H1 (cell line): ENCODE data around the gene TMEM178B. TPM values are rescaled to one million over a fixed set of nuclear protein-coding genes. Genes with fewer than 3 reads are reported as not detected.

Experiments used
- CTCF ChIA-PET: fragments of 300-600 bp; sonication (Branson Sonifier 250); formaldehyde crosslinking; loops from one replicate; lab custom pipeline; 2021; ENCODE audit not compliant: partially characterized antibody; lab: Charles Lee
- POLR2A ChIA-PET: fragments of 300-600 bp; sonication (Branson Sonifier 250); formaldehyde crosslinking; loops from one replicate; lab custom pipeline; 2021; ENCODE audit warnings: inconsistent platforms; ENCODE audit not compliant: partially characterized antibody; lab: Charles Lee
- DNase-seq, 2 experiments: peaks; one replicate each; pipeline versions ENCODE4 v3.0.0 to v3.0.0-alpha.2; 2010 to 2022; ENCODE audit warnings: low spot score in 2 of 2, low read depth in 1 of 2, mixed read lengths in 1 of 2
- FAIRE-seq: peaks from 2 replicates; lab custom pipeline; 2011; peaks lifted over from hg19 to GRCh38; lab: Jason Lieb, UNC
- H2AFZ ChIP-seq: 2 replicates; pipeline ENCODE4 v1.8.1; 2012; ENCODE audit warnings: low read length, inconsistent platforms
- H2AK5ac ChIP-seq: 2 replicates; pipeline ENCODE4 v1.6.1; 2013; ENCODE audit warnings: low read depth, low read length
- H2BK120ac ChIP-seq: replicated peaks from 2 replicates; pipeline ENCODE3; 2013; ENCODE audit warnings: low read depth, low read length, inconsistent platforms
- H2BK12ac ChIP-seq: 2 replicates; pipeline ENCODE4 v1.6.1; 2013; ENCODE audit warnings: low read depth, low read length
- H2BK15ac ChIP-seq: 2 replicates; pipeline ENCODE4 v1.6.1; 2013; ENCODE audit warnings: low read length
- H2BK20ac ChIP-seq: 2 replicates; pipeline ENCODE4 v1.6.1; 2013; ENCODE audit warnings: low read length
- H2BK5ac ChIP-seq: 2 replicates; pipeline ENCODE4 v1.6.1; 2013; ENCODE audit warnings: low read depth, low read length
- H3K14ac ChIP-seq: 2 replicates; pipeline ENCODE4 v1.6.1; 2013; ENCODE audit warnings: inconsistent platforms; ENCODE audit not compliant: insufficient read length
- H3K18ac ChIP-seq: 2 replicates; pipeline ENCODE4 v1.6.1; 2013; ENCODE audit warnings: low read length; ENCODE audit errors: extremely low read depth
- H3K23ac ChIP-seq: 2 replicates; pipeline ENCODE4 v1.6.1; 2013; ENCODE audit warnings: inconsistent platforms; ENCODE audit not compliant: insufficient read length
- H3K23me2 ChIP-seq: 2 replicates; pipeline ENCODE4 v1.6.1; 2013; ENCODE audit warnings: low read depth, low read length
- H3K27ac ChIP-seq: 2 replicates; pipeline ENCODE4 v1.6.1; 2011; ENCODE audit warnings: low read depth, low read length, inconsistent platforms
- H3K27me3 ChIP-seq, 4 experiments: replicated peaks in 1 of 4; 1 replicate in 1 of 4; 2 replicates in 3 of 4; pipeline versions ENCODE4 v1.6.1 to v1.8.1; 2011 to 2013; ENCODE audit warnings: low read length in 3 of 4, mild to moderate bottlenecking in 3 of 4, inconsistent platforms in 2 of 4, mixed read lengths in 2 of 4, moderate library complexity in 1 of 4; ENCODE audit not compliant: control insufficient read depth in 3 of 4, insufficient read depth in 3 of 4; ENCODE audit errors: extremely low read depth in 1 of 4
- H3K36me3 ChIP-seq, 4 experiments: 2 replicates each; pipeline versions ENCODE4 v1.6.1 to v1.8.1; 2011 to 2013; ENCODE audit warnings: mild to moderate bottlenecking in 4 of 4, low read length in 3 of 4, moderate library complexity in 2 of 4, control low read depth in 1 of 4, inconsistent platforms in 1 of 4; ENCODE audit not compliant: insufficient read depth in 4 of 4, control insufficient read depth in 2 of 4
- H3K4ac ChIP-seq: replicated peaks from 2 replicates; pipeline ENCODE3; 2013; ENCODE audit warnings: low read length, low read depth, mixed read lengths, inconsistent platforms; ENCODE audit not compliant: insufficient read length
- H3K4me1 ChIP-seq, 4 experiments: replicated peaks in 1 of 4; 1 replicate in 1 of 4; 2 replicates in 3 of 4; pipeline versions ENCODE4 v1.6.1 to v1.8.1; 2011 to 2013; ENCODE audit warnings: low read length in 3 of 4, inconsistent platforms in 2 of 4, mixed read lengths in 1 of 4; ENCODE audit not compliant: insufficient read depth in 4 of 4, control insufficient read depth in 3 of 4
- H3K4me2 ChIP-seq, 2 experiments: 2 replicates each; pipeline versions ENCODE4 v1.6.1 to v1.8.1; 2011 to 2013; ENCODE audit warnings: low read depth in 2 of 2, low read length in 2 of 2, control low read depth in 1 of 2, inconsistent platforms in 1 of 2, mild to moderate bottlenecking in 1 of 2; ENCODE audit not compliant: insufficient read depth in 1 of 2
- H3K4me3 ChIP-seq, 4 experiments: fragments of 200-600, 300-600 bp in 1 of 4; sonication (generic), shearing (Covaris generic), sonication (Bioruptor Twin) in 1 of 4; 2 replicates each; pipeline versions ENCODE4 v1.5.1 to v1.8.1; 2011 to 2016; ENCODE audit warnings: low read length in 4 of 4, low read depth in 3 of 4, control low read depth in 2 of 4, inconsistent platforms in 2 of 4, mild to moderate bottlenecking in 2 of 4, mixed read lengths in 1 of 4, moderate library complexity in 1 of 4; ENCODE audit not compliant: insufficient read depth in 2 of 4; ENCODE audit errors: extremely low read depth in 1 of 4
- H3K56ac ChIP-seq: replicated peaks from 2 replicates; pipeline ENCODE3; 2013; ENCODE audit warnings: low read depth, mild to moderate bottlenecking, mixed read lengths, low read length, inconsistent platforms; ENCODE audit not compliant: insufficient read length
- H3K79me1 ChIP-seq: 2 replicates; pipeline ENCODE4 v1.6.1; 2013; ENCODE audit warnings: low read depth, low read length, control low read depth
- H3K79me2 ChIP-seq, 2 experiments: 2 replicates each; pipeline versions ENCODE4 v1.6.1 to v1.8.1; 2012 to 2013; ENCODE audit warnings: low read length in 2 of 2, mild to moderate bottlenecking in 2 of 2, inconsistent platforms in 1 of 2; ENCODE audit not compliant: insufficient read depth in 2 of 2, control insufficient read depth in 1 of 2
- H3K9ac ChIP-seq, 4 experiments: replicated peaks in 1 of 4; 1 replicate in 1 of 4; 2 replicates in 3 of 4; pipeline versions ENCODE4 v1.6.1 to v1.8.1; 2011 to 2013; ENCODE audit warnings: low read depth in 3 of 4, low read length in 3 of 4, control low read depth in 2 of 4, mild to moderate bottlenecking in 2 of 4, moderate library complexity in 2 of 4, inconsistent platforms in 1 of 4; ENCODE audit errors: extremely low read depth in 1 of 4
- H3K9me3 ChIP-seq, 2 experiments: 2 replicates each; pipeline versions ENCODE4 v1.6.1 to v1.8.1; 2012 to 2013; ENCODE audit warnings: mild to moderate bottlenecking in 2 of 2, moderate library complexity in 2 of 2, control low read depth in 1 of 2, inconsistent platforms in 1 of 2, low read depth in 1 of 2, low read length in 1 of 2, mixed read lengths in 1 of 2; ENCODE audit not compliant: insufficient read depth in 2 of 2
- H4K20me1 ChIP-seq, 2 experiments: replicated peaks in 1 of 2; 2 replicates each; pipeline versions ENCODE3 to v1.8.1; 2011 to 2013; ENCODE audit warnings: inconsistent platforms in 2 of 2, low read length in 2 of 2, mild to moderate bottlenecking in 1 of 2; ENCODE audit not compliant: insufficient read depth in 2 of 2, control insufficient read depth in 1 of 2
- H4K5ac ChIP-seq: 2 replicates; pipeline ENCODE4 v1.6.1; 2013; ENCODE audit warnings: low read length, low read depth, mixed read lengths, inconsistent platforms; ENCODE audit not compliant: insufficient read length
- H4K8ac ChIP-seq: 2 replicates; pipeline ENCODE4 v1.8.0; 2013; ENCODE audit warnings: mild to moderate bottlenecking, moderate library complexity, low read length, inconsistent platforms; ENCODE audit not compliant: insufficient read depth; ENCODE audit errors: extremely low read depth
- H4K91ac ChIP-seq: replicated peaks from 2 replicates; pipeline ENCODE3; 2013; ENCODE audit warnings: low read length, mixed read lengths, inconsistent platforms; ENCODE audit not compliant: insufficient read length
- ATF2 ChIP-seq: IDR thresholded peaks from 2 replicates; pipeline ENCODE4 v1.6.1; 2012; ENCODE audit warnings: low read length, inconsistent platforms
- CBX5 ChIP-seq: fragments of 300-800, 300-1000 bp; sonication (generic); IDR thresholded peaks from 2 replicates; pipeline ENCODE4 v1.7.1; 2016; ENCODE audit warnings: antibody characterized with exemption, low read length, low read depth
- FOSL1 ChIP-seq: IDR thresholded peaks from 2 replicates; pipeline ENCODE4 v1.6.1; 2011; ENCODE audit warnings: mild to moderate bottlenecking, low read depth, low read length, moderate library complexity; ENCODE audit not compliant: insufficient read depth
- GABPA ChIP-seq: IDR thresholded peaks from 2 replicates; pipeline ENCODE4 v1.6.1; 2011; ENCODE audit warnings: mild to moderate bottlenecking, low read length, moderate library complexity, borderline replicate concordance; ENCODE audit not compliant: insufficient read depth
- GTF2F1 ChIP-seq: IDR thresholded peaks from 2 replicates; pipeline ENCODE4 v1.6.1; 2012; ENCODE audit warnings: low read depth, low read length, improper control_type of control experiment, borderline replicate concordance
- RBBP5 ChIP-seq: IDR thresholded peaks from 2 replicates; pipeline ENCODE4 v1.7.1; 2012; ENCODE audit warnings: low read depth, mild to moderate bottlenecking, inconsistent platforms, low read length, moderate library complexity, borderline replicate concordance
- RFX5 ChIP-seq: IDR thresholded peaks from 2 replicates; pipeline ENCODE4 v1.6.1; 2011; ENCODE audit warnings: low read depth, low read length, improper control_type of control experiment, borderline replicate concordance
- RXRA ChIP-seq: IDR thresholded peaks from 2 replicates; pipeline ENCODE4 v1.6.1; 2011; ENCODE audit warnings: low read depth, mild to moderate bottlenecking, low read length, moderate library complexity; ENCODE audit not compliant: insufficient read depth
- SRF ChIP-seq: IDR thresholded peaks from 2 replicates; pipeline ENCODE4 v1.6.1; 2011; ENCODE audit warnings: mild to moderate bottlenecking, low read depth, low read length, moderate library complexity
- TBP ChIP-seq: IDR thresholded peaks from 2 replicates; pipeline ENCODE4 v1.6.1; 2011; ENCODE audit warnings: low read depth, low read length, improper control_type of control experiment
- TCF12 ChIP-seq: IDR thresholded peaks from 2 replicates; pipeline ENCODE4 v1.6.1; 2011; ENCODE audit warnings: low read depth, mild to moderate bottlenecking, low read length
- YY1 ChIP-seq: IDR thresholded peaks from 2 replicates; pipeline ENCODE4 v1.6.1; 2011; ENCODE audit warnings: low read depth, mild to moderate bottlenecking, low read length
- WGBS, 2 experiments: shearing (Covaris generic) in 1 of 2; methylation state at CpG; one replicate each; pipeline versions ENCODE4 v1.1.6 to v1.1.7; 2013 to 2015; ENCODE audit warnings: low lambda C conversion rate in 2 of 2, mixed read lengths in 2 of 2, inconsistent platforms in 1 of 2, low coverage in 1 of 2, missing lambda C conversion rate in 1 of 2; ENCODE audit not compliant: insufficient replicate concordance in 2 of 2, insufficient coverage in 1 of 2, insufficient read length in 1 of 2; ENCODE audit errors: extremely low coverage in 1 of 2, missing lambda C conversion rate in 1 of 2; 5-methylcytosine and 5-hydroxymethylcytosine counted together
- polyA plus RNA-seq, 7 experiments: library from polyadenylated mRNA; depleted of rRNA in 3 of 7; stranded (reverse) in 5 of 7; unstranded in 2 of 7; fragments of >200 nt in 5 of 7; fragments of 200-250 nt in 2 of 7; gene quantifications; 1 replicate in 5 of 7; 2 replicates in 1 of 7; 4 replicates in 1 of 7; pipeline versions ENCODE4 v1.2.1 to v1.2.3, GENCODE V29; 2011 to 2013; ENCODE audit warnings: missing spikeins in 2 of 7, mixed read lengths in 2 of 7
- total RNA-seq: library from RNA; stranded (reverse); fragmentation: NEBNext Ultra II Directional; extraction: Animal tissue kit (Norgen Biotek cat#: 25700); gene quantifications from 2 replicates; pipeline ENCODE4 v1.2.1, GENCODE V29; 2021
- TF ChIP-seq, protein P1 (sequence below): IDR thresholded peaks from 2 replicates; pipeline ENCODE4 v1.6.1; 2012; ENCODE audit warnings: inconsistent platforms

Gene TMEM178B
- total and polyA plus RNA-seq, 2 of the 8 experiments (the other 6 are each of a cell fraction or from before 2014, with no cell fraction given), result 5.3 to 18.1 TPM

GRCh38 chr7:141439776-141440175 lies 365.9 kb downstream of the TMEM178B start:
- no peak for FAIRE-seq

More at GRCh38 chr7:141439776-141440175, 365.9 kb downstream of the TMEM178B start:
- H4K91ac ChIP-seq, result no peak overlapping the region
- no peak overlapping the region for H4K5ac ChIP-seq
- TF ChIP-seq YY1, result no peak
- TF ChIP-seq GABPA, result no peak
- no peak for TF ChIP-seq RBBP5
- no peak for TF ChIP-seq SRF
- no peak for TF ChIP-seq TCF12
- TF ChIP-seq TBP, result no peak
- TF ChIP-seq RXRA, result no peak
- TF ChIP-seq GTF2F1, result no peak
- TF ChIP-seq CBX5, result no peak
- TF ChIP-seq, protein P1, sequence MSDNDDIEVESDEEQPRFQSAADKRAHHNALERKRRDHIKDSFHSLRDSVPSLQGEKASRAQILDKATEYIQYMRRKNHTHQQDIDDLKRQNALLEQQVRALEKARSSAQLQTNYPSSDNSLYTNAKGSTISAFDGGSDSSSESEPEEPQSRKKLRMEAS, result no peak
- TF ChIP-seq RFX5, result no peak
- TF ChIP-seq FOSL1, result no peak
- no peak for TF ChIP-seq ATF2
- TF ChIP-seq, all 59 proteins: peak for 0
- H3K79me2 ChIP-seq, result no peaks in the 10 kb centered on the region
- H2BK15ac ChIP-seq, result no peak overlapping the region
- no peak overlapping the region for H2BK5ac ChIP-seq
- H3K36me3 ChIP-seq, result no peaks in the 10 kb centered on the region
- H3K9me3 ChIP-seq, result no peaks in the 10 kb centered on the region
- POLR2A ChIA-PET, result no interaction called here
- H3K27ac ChIP-seq, result no peak overlapping the region
- H3K18ac ChIP-seq, result no peak overlapping the region
- 88% methylated on average over 1 of the region's 1 CpG; no CpG with 5 or more reads in 1 of the 2 experiments for WGBS, 2 experiments
- no peak overlapping the region for H3K9ac ChIP-seq
- H2AK5ac ChIP-seq, result no peak overlapping the region
- DNase-seq, result no peak
- H2BK120ac ChIP-seq, result no peak overlapping the region
- H3K4ac ChIP-seq, result no peak overlapping the region
- peaks cover 0 to 11% (median 8%) of the 10 kb centered on the region in 4 experiments; a peak in 6 of 7 replicates for H3K4me1 ChIP-seq
- no peak overlapping the region for H2AFZ ChIP-seq
- H4K20me1 ChIP-seq, result no peaks in the 10 kb centered on the region
- no peak overlapping the region for H3K4me2 ChIP-seq
- H3K79me1 ChIP-seq, result no peaks in the 10 kb centered on the region
- no peak overlapping the region for H2BK20ac ChIP-seq
- H3K23ac ChIP-seq, result no peak overlapping the region
- no peaks in the 10 kb centered on the region for H3K23me2 ChIP-seq
- no peak overlapping the region for H3K56ac ChIP-seq
- CTCF ChIA-PET, result interaction anchor here (0.6 kb wide), 1 partner anchor 343 kb away, joined by 4 read pairs; no protein-coding TSS in a partner anchor
- no peak overlapping the region for H2BK12ac ChIP-seq
- H3K27me3 ChIP-seq, result no peaks in the 10 kb centered on the region
- no peak overlapping the region for H3K14ac ChIP-seq
- H3K4me3 ChIP-seq, result no peak overlapping the region
- no peak overlapping the region for H4K8ac ChIP-seq
